NCI-H2196 (cell line): Measurements from ENCODE around the gene GPD2.

Source experiments
- DNase-seq: peaks from one replicate; lab custom pipeline; 2025; ENCODE audit not compliant: unreplicated experiment; lab: John Stamatoyannopoulos, UW

Gene GPD2

GRCh38 chr2:156435718-156436496 is at the start of gene GPD2:
GPD2 (plus strand) TSS chr2:156436379; CDS start chr2:156476106, 39,727 bp downstream.
- peak; percentile 79 for DNase-seq

- no peak for DNase-seq
These were observed 42.0 kb upstream of the GPD2 start for GRCh38 chr2:156394033-156394741.

GRCh38 chr2:156396126-156396525 is 40.1 kb upstream of the GPD2 start:
- no peak for DNase-seq

GRCh38 chr2:156397229-156397628 is 39.0 kb upstream of the GPD2 start:
- no peak for DNase-seq

GRCh38 chr2:156398176-156398575 is 38.0 kb upstream of the GPD2 start:
- no peak for DNase-seq

GRCh38 chr2:156399224-156399949 is 36.8 kb upstream of the GPD2 start:
- no peak for DNase-seq

GRCh38 chr2:156399950-156400705 is 36.1 kb upstream of the GPD2 start:
- DNase-seq: peak; percentile 78

GRCh38 chr2:156400706-156401678 is 35.2 kb upstream of the GPD2 start:
- DNase-seq: peak; percentile 78

- no peak for DNase-seq
These were observed 34.3 kb upstream of the GPD2 start for GRCh38 chr2:156401861-156402260.

- no peak for DNase-seq
These were observed 30.6 kb upstream of the GPD2 start for GRCh38 chr2:156405586-156405985.

- no peak for DNase-seq
These were observed 24.3 kb upstream of the GPD2 start for GRCh38 chr2:156411835-156412234.

- DNase-seq: no peak
These were observed 14.3 kb upstream of the GPD2 start for GRCh38 chr2:156421851-156422250.

GRCh38 chr2:156423674-156424282 is 12.4 kb upstream of the GPD2 start:
- no peak for DNase-seq

GRCh38 chr2:156427074-156427473 is 9.1 kb upstream of the GPD2 start:
- no peak for DNase-seq

GRCh38 chr2:156429211-156429610 is 7.0 kb upstream of the GPD2 start:
- DNase-seq: no peak

- no peak for DNase-seq
These were observed 5.8 kb upstream of the GPD2 start for GRCh38 chr2:156430236-156430979.

GRCh38 chr2:156430980-156431358 is 5.2 kb upstream of the GPD2 start:
- DNase-seq: peak; percentile 16

- no peak for DNase-seq
These were observed 1.5 kb upstream of the GPD2 start for GRCh38 chr2:156434461-156435291.
